PC-9 (cell line): ENCODE measurements around the gene LRP2. TPM values are rescaled to one million over a fixed set of nuclear protein-coding genes. Genes with fewer than 3 reads are reported as not detected.
"Not testable (repeated sequence)": the region's sequence is repeated elsewhere in the genome, so short reads cannot be mapped to it uniquely, and the experiment has no call there.

Source experiments
- Bru-seq: library from RNA; stranded (reverse); fragments of 400-500 nt; gene quantifications from one replicate; lab custom pipeline; 2021; lab: Mats Ljungman, UMichigan
- BruChase-seq, 2 experiments: library from RNA; stranded (reverse); fragments of 400-500 nt; gene quantifications; one replicate each; lab custom pipeline; 2021; lab: Mats Ljungman, UMichigan
- BruUV-seq: library from RNA; stranded (reverse); fragments of 400-500 nt; replicated peaks from 2 replicates; lab custom pipeline; 2021; lab: Mats Ljungman, UMichigan
- CTCF ChIA-PET: fragments of 300-600 bp; sonication (Branson Sonifier 250); formaldehyde crosslinking; loops from one replicate; lab custom pipeline; 2022; ENCODE audit warnings: antibody characterized with exemption; lab: Charles Lee
- POLR2A ChIA-PET: fragments of 300-600 bp; sonication (Branson Sonifier 250); formaldehyde crosslinking; loops from one replicate; lab custom pipeline; 2022; ENCODE audit warnings: antibody characterized with exemption; ENCODE audit not compliant: unreplicated experiment; lab: Charles Lee
- DNase-seq, 2 experiments: peaks; one replicate each; pipeline versions ENCODE4 v3.0.0 to v3.0.0-alpha.2; 2015 to 2022; ENCODE audit warnings: mixed read lengths in 1 of 2
- H2AFZ ChIP-seq: fragments of 200-600 bp; sonication (generic); 2 replicates; pipeline ENCODE4 v1.8.1; 2017; ENCODE audit warnings: antibody characterized with exemption
- H3F3A ChIP-seq: fragments of 200-600 bp; sonication (generic); 2 replicates; pipeline ENCODE4 v1.8.1; 2017; ENCODE audit warnings: antibody characterized with exemption, mild to moderate bottlenecking, low read depth; ENCODE audit not compliant: insufficient read depth
- H3K27ac ChIP-seq: fragments of 200-600 bp; sonication (generic); 2 replicates; pipeline ENCODE4 v1.6.1; 2016; ENCODE audit warnings: mixed run types
- H3K27me3 ChIP-seq: fragments of 200-600 bp; sonication (generic); 2 replicates; pipeline ENCODE4 v1.6.1; 2016; ENCODE audit warnings: low read depth, mixed run types; ENCODE audit not compliant: insufficient read depth
- H3K36me3 ChIP-seq: fragments of 200-600 bp; sonication (generic); 2 replicates; pipeline ENCODE4 v1.6.1; 2016; ENCODE audit warnings: low read depth, mixed run types
- H3K4me1 ChIP-seq: fragments of 200-600 bp; sonication (generic); replicated peaks from 2 replicates; pipeline ENCODE4 v1.6.1; 2016; ENCODE audit warnings: mixed run types; ENCODE audit not compliant: insufficient read depth
- H3K4me2 ChIP-seq: fragments of 200-600 bp; sonication (generic); 2 replicates; pipeline ENCODE4 v1.6.1; 2017; ENCODE audit warnings: mixed run types
- H3K4me3 ChIP-seq: fragments of 200-600 bp; sonication (generic); 2 replicates; pipeline ENCODE4 v1.6.1; 2016; ENCODE audit warnings: mixed run types
- H3K79me2 ChIP-seq: fragments of 200-600 bp; sonication (generic); 2 replicates; pipeline ENCODE4 v1.6.1; 2017; ENCODE audit warnings: low read depth, mixed run types
- H3K9me2 ChIP-seq: fragments of 200-600 bp; sonication (generic); 2 replicates; pipeline ENCODE4 v1.8.1; 2017; ENCODE audit warnings: mild to moderate bottlenecking; ENCODE audit not compliant: insufficient read depth
- H3K9me3 ChIP-seq: fragments of 200-600 bp; sonication (generic); 2 replicates; pipeline ENCODE4 v1.8.1; 2016; ENCODE audit warnings: low read depth; ENCODE audit not compliant: insufficient read depth
- H4K20me1 ChIP-seq: fragments of 200-600 bp; sonication (generic); 2 replicates; pipeline ENCODE4 v1.8.1; 2017; ENCODE audit not compliant: insufficient read depth
- CTCF ChIP-seq: fragments of 200-600 bp; sonication (generic); conservative IDR thresholded peaks from 2 replicates; pipeline ENCODE4 v1.6.1; 2017; ENCODE audit warnings: mixed run types, antibody characterized with exemption, mild to moderate bottlenecking, moderate library complexity
- EZH2 ChIP-seq: fragments of 200-600 bp; sonication (generic); IDR thresholded peaks from 2 replicates; pipeline ENCODE4 v1.8.0; 2017; ENCODE audit warnings: antibody characterized with exemption, low read depth
- intact Hi-C: fragments of 100-400 bp; cut with micrococcal nuclease; formaldehyde crosslinking; loops from one replicate; pipeline ENCODE4 v1.10.0; 2022; ENCODE audit not compliant: unreplicated experiment
- long read RNA-seq: library from polyadenylated mRNA; stranded (forward); transcript quantifications from one replicate; pipeline ENCODE4 v2.0.0, GENCODE V29; 2022
- total RNA-seq: library from RNA; stranded (reverse); gene quantifications from 2 replicates; pipeline ENCODE4 v1.2.3, GENCODE V29; 2021

Gene LRP2
- not detected in 2 replicates for total RNA-seq
- percentile 4 among the genes with signal in this experiment for Bru-seq, nascent RNA
- BruChase-seq, experiment 1, labeled RNA remaining after a 2-hour chase = percentile 2 among the genes with signal in this experiment
- percentile 1 among the genes with signal in this experiment for BruChase-seq, experiment 2, labeled RNA remaining after a 6-hour chase
- long read RNA-seq = 0 reads

GRCh38 chr2:169362118-169362893 is at the start of gene LRP2:
TSS of gene LRP2 (minus strand) at chr2:169362534. CDS start at chr2:169362399, 135 bp downstream.
- no peaks in the 10 kb centered on the region for H4K20me1 ChIP-seq
- DNase-seq = no peak
- intact Hi-C loops = no loop called here
- H3K4me1 ChIP-seq = no peaks in the 10 kb centered on the region; the same call in 1 of the 2 replicates
- TF ChIP-seq EZH2 (no peak), CTCF (no peak)
- no peaks in the 10 kb centered on the region for H3F3A ChIP-seq
- no TSS peak for BruUV-seq
- POLR2A ChIA-PET = no interaction called here
- H3K27ac ChIP-seq = no peak within 1 kb of the TSS
- H3K9me3 ChIP-seq = no peaks in the 10 kb centered on the region
- H3K27me3 ChIP-seq = peaks cover 14% of the 10 kb centered on the region
- no peaks in the 10 kb centered on the region for H3K79me2 ChIP-seq
- no peaks in the 10 kb centered on the region for H3K9me2 ChIP-seq
- no peak within 1 kb of the TSS for H2AFZ ChIP-seq
- H3K4me2 ChIP-seq = peak within 1 kb of the TSS; percentile 85
- CTCF ChIA-PET = no interaction called here
- no peaks in the 10 kb centered on the region for H3K36me3 ChIP-seq
- no peak within 1 kb of the TSS; the same call in 1 of the 2 replicates for H3K4me3 ChIP-seq

GRCh38 chr2:169406891-169407290 is 44.6 kb upstream of the LRP2 start:
- POLR2A ChIA-PET = no interaction called here

GRCh38 chr2:169399491-169399890 is 37.2 kb upstream of the LRP2 start:
- H3K27me3 ChIP-seq, DNase-seq, H3K9me2 ChIP-seq, H3K79me2 ChIP-seq, H2AFZ ChIP-seq, H3K4me1 ChIP-seq, H4K20me1 ChIP-seq, H3K9me3 ChIP-seq, H3K27ac ChIP-seq, H3K36me3 ChIP-seq, CTCF ChIA-PET, H3K4me2 ChIP-seq, H3K4me3 ChIP-seq, POLR2A ChIA-PET, H3F3A ChIP-seq, BruUV-seq: not testable (repeated sequence)
- intact Hi-C loops = loop anchor here (5.0 kb wide), 1 partner anchor 287 kb away; no protein-coding TSS in a partner anchor

More at GRCh38 chr2:169406891-169407290, 44.6 kb upstream of the LRP2 start:
- CTCF ChIA-PET = no interaction called here
- Histone ChIP-seq H3K79me2 (no peaks in the 10 kb centered on the region), H4K20me1 (no peaks in the 10 kb centered on the region), H3K9me2 (no peaks in the 10 kb centered on the region), H3K27me3 (no peaks in the 10 kb centered on the region), H3K36me3 (no peaks in the 10 kb centered on the region), H3K27ac (no peak overlapping the region), H3K4me1 (no peaks in the 10 kb centered on the region), H3K9me3 (no peaks in the 10 kb centered on the region), H3K4me3 (no peak overlapping the region), H3K4me2 (no peak overlapping the region), H2AFZ (no peak overlapping the region), H3F3A (no peaks in the 10 kb centered on the region)
- no TSS peak for BruUV-seq
- intact Hi-C loops = no loop called here
- DNase-seq = no peak
- TF ChIP-seq CTCF (no peak), EZH2 (no peak)
